Measurements from ENCODE around the gene HDAC4. TPM values are rescaled to one million over a fixed set of nuclear protein-coding genes. Genes with fewer than 3 reads are reported as not detected.
A peak's percentile ranks its signal among the peaks of the same experiment; 100 is the strongest.

HDAC4 gene
- total RNA-seq, 2 donors from 2014 or later, result 22.3 to 48.6 TPM

- DNase-seq (ENCODE audit: low spot score) (peak; percentile 16), ATAC-seq (no peak)
- Mint-ChIP-seq H3K9me3 (no peaks in the 10 kb centered on the region), H3K4me1 (ENCODE audit: low read depth in 2 of 2) (no peaks in the 10 kb centered on the region), H3K27ac (no peak overlapping the region), H3K36me3 (no peaks in the 10 kb centered on the region), H3K27me3 (peaks cover 0 to 4% of the 10 kb centered on the region in 2 donors), H3K4me3 (no peak overlapping the region)
Observed at GRCh38 chr2:239021651-239022436, 379.0 kb downstream of the HDAC4 start.

- DNase-seq (ENCODE audit: low spot score), result peak; percentile 5
- no peaks in the 10 kb centered on the region for H3K36me3 Mint-ChIP-seq
- no peak overlapping the region for H3K4me3 Mint-ChIP-seq
- H3K27ac Mint-ChIP-seq, result no peak overlapping the region
- no peak for ATAC-seq
- H3K9me3 Mint-ChIP-seq, result no peaks in the 10 kb centered on the region
- peaks cover under 1 to 4% of the 10 kb centered on the region in 2 donors for H3K27me3 Mint-ChIP-seq
- H3K4me1 Mint-ChIP-seq (ENCODE audit: low read depth in 2 of 2), result no peaks in the 10 kb centered on the region
Observed at GRCh38 chr2:239021224-239021623, 379.6 kb downstream of the HDAC4 start.

GRCh38 chr2:239020541-239021041, 380.2 kb downstream of the HDAC4 start:
- DNase-seq (ENCODE audit: low spot score) (peak; percentile 49), ATAC-seq (no peak)
- Mint-ChIP-seq H3K4me3 (no peak overlapping the region), H3K9me3 (no peaks in the 10 kb centered on the region), H3K27ac (no peak overlapping the region), H3K4me1 (ENCODE audit: low read depth in 2 of 2) (no peaks in the 10 kb centered on the region), H3K36me3 (no peaks in the 10 kb centered on the region), H3K27me3 (peaks cover 4 to 6% of the 10 kb centered on the region in 2 donors)

DNA sequence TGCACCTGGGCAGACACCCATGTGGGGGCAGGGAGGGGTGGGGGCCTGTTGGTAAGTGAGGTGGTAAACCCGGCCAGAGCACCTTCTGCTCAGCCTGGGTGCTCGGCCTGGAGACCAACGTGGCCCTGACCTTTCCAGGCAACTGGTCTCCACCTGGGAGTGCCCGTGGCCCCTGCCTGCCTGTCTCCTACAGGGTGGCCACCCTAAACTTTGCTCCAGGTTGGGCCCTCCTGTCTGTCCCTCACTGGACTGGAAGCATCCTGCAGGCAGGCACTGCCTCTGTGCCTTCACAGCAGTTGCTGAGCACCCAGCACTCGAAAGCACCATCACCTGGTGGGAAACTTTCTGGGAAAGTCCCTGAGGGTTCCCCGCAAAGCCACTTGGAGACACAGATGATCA, 381.6 kb downstream of the HDAC4 start:
- no peaks in the 10 kb centered on the region for H3K9me3 Mint-ChIP-seq
- no peaks in the 10 kb centered on the region for H3K36me3 Mint-ChIP-seq
- no peaks in the 10 kb centered on the region for H3K4me1 Mint-ChIP-seq (ENCODE audit: low read depth in 2 of 2)
- H3K4me3 Mint-ChIP-seq, result no peak overlapping the region
- ATAC-seq (no peak), DNase-seq (ENCODE audit: low spot score) (no peak)
- no peak overlapping the region for H3K27ac Mint-ChIP-seq
- H3K27me3 Mint-ChIP-seq, result peaks cover 4 to 6% of the 10 kb centered on the region in 2 donors

DNA sequence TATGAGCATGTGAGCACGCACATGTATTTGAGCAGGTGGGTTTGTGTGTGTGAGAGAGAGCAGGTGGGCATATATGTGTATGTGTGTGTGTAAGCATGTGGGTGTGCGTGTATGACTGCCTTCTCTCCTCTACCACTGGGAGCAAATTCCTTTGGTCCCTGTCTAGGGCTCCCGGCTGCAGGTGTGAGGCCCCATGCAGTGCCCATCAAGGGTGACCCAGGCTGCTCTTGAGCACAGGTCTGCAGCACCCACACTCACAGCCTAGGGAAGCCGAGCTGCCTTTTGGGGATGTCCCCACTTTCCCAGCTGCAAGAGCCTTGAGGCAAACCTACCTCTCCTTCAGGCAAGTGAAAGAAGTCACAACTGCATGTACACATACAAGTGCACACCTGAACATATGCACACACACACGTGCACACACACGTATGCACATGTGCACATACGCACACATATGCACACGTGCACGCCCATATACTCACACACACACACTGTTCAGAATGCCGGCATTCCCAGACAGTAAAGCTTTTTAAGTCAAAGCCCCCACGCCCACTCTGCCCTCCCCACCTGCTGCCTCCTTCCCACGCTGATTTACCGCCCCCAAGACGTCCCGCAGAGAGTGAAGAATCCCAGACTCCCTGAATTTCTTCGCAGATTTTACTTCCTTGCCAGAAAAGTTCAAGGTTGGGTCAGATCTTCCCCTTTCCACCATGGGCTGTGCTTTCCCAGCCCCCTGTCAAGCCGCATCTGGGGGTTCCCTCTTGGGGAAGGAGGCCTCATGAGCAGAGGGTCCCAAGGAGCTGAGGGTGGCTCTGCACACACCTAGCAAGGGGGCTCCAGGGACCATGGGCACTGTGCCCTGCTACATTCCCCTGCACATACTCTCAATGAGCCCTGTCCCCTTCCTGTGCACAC, 382.3 kb downstream of the HDAC4 start:
- Mint-ChIP-seq H3K36me3 (no peaks in the 10 kb centered on the region), H3K4me1 (ENCODE audit: low read depth in 2 of 2) (no peaks in the 10 kb centered on the region), H3K27ac (no peak overlapping the region), H3K27me3 (peaks cover 4 to 6% of the 10 kb centered on the region in 2 donors), H3K4me3 (no peak overlapping the region), H3K9me3 (no peaks in the 10 kb centered on the region)
- ATAC-seq (no peak), DNase-seq (ENCODE audit: low spot score) (no peak)

DNA sequence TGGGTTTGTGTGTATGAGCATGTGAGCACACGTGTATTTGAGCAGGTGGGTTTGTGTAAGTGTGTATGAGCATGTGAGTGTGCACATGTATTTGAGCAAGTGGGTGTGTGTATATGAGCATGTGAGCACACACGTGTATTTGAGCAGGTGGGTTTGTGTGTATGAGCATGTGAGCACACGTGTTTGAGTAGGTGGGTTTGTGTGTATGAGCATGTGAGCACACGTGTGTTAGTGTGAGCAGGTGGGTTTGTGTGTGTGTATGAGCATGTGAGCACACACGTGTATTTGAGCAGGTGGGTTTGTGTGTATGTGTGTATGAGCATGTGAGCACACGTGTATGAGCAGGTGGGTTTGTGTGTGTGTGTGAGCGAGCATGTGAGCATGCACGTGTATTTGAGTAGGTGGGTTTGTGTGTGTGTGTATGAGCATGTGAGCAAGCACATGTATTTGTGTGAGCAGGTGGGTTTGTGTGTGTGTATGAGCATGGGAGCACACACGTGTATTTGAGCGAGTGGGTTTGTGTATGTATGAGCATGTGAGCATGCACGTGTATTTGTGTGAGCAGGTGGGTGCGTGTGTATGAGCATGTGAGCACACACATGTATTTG, 383.2 kb downstream of the HDAC4 start:
- no peaks in the 10 kb centered on the region for H3K9me3 Mint-ChIP-seq
- H3K4me1 Mint-ChIP-seq (ENCODE audit: low read depth in 2 of 2), result no peaks in the 10 kb centered on the region
- no peak for ATAC-seq
- no peak overlapping the region for H3K27ac Mint-ChIP-seq
- no peak for DNase-seq (ENCODE audit: low spot score)
- no peak overlapping the region for H3K4me3 Mint-ChIP-seq
- H3K27me3 Mint-ChIP-seq, result peaks cover 7 to 10% of the 10 kb centered on the region in 2 donors
- H3K36me3 Mint-ChIP-seq, result no peaks in the 10 kb centered on the region

- peaks cover 8 to 13% of the 10 kb centered on the region in 2 donors for H3K27me3 Mint-ChIP-seq
- H3K27ac Mint-ChIP-seq, result no peak overlapping the region
- H3K4me3 Mint-ChIP-seq, result no peak overlapping the region
- ATAC-seq, result no peak
- no peaks in the 10 kb centered on the region for H3K9me3 Mint-ChIP-seq
- DNase-seq (ENCODE audit: low spot score), result peak; percentile 13
- no peaks in the 10 kb centered on the region for H3K4me1 Mint-ChIP-seq (ENCODE audit: low read depth in 2 of 2)
- no peaks in the 10 kb centered on the region for H3K36me3 Mint-ChIP-seq
Observed at GRCh38 chr2:239015901-239016675, 384.7 kb downstream of the HDAC4 start.

GRCh38 chr2:239015218-239015900, 385.5 kb downstream of the HDAC4 start:
- DNase-seq (ENCODE audit: low spot score) (peak; percentile 56), ATAC-seq (no peak)

DNA sequence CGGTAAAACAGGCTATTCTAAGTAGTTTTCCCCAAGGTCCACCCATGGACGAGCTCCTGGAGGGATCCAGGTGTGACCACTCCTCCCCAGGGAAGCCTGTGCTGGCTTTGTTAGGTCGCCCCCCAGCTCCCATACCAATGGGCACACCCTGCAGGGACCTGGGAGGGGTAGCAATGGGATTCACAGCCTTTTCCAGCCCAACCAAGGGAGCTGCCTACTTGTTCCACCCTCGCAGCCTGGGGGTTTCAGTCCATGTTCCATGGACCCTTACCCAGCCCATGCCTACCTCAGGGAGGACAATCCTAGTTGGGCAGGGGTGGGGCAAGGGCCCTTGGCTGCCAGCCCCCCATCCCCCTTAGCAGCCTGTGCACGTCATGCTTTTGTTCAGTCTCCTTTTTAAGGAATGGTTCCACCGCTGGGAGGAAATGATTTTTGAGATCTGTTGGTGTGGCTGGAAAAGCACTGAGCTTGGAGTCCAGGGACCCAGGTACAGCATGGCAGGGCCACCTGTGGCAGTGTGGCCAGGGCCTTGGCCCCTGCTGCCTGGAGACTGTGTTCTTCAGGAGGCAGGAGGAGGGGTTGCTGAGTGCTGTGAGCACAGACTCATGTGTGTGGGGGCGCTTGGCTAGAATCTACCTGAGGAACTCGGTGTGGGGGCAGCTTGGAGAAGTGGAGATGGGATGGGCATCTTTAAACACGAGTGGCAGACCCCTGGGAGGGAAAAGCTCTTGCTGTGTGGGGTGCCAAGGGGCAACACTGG, 386.2 kb downstream of the HDAC4 start:
- DNase-seq (ENCODE audit: low spot score), result peak; percentile 49
- H3K4me3 Mint-ChIP-seq, result no peak overlapping the region

More at GRCh38 chr2:239015218-239015900, 385.5 kb downstream of the HDAC4 start:
- peaks cover 8 to 13% of the 10 kb centered on the region in 2 donors for H3K27me3 Mint-ChIP-seq
- no peak overlapping the region for H3K27ac Mint-ChIP-seq
- no peaks in the 10 kb centered on the region for H3K4me1 Mint-ChIP-seq (ENCODE audit: low read depth in 2 of 2)
- no peak overlapping the region for H3K4me3 Mint-ChIP-seq
- H3K9me3 Mint-ChIP-seq, result no peaks in the 10 kb centered on the region
- H3K36me3 Mint-ChIP-seq, result no peaks in the 10 kb centered on the region

GRCh38 chr2:239013678-239013976, 387.2 kb downstream of the HDAC4 start:
- H3K4me1 Mint-ChIP-seq (ENCODE audit: low read depth in 2 of 2), result no peaks in the 10 kb centered on the region
- H3K9me3 Mint-ChIP-seq, result no peaks in the 10 kb centered on the region
- no peak for DNase-seq (ENCODE audit: low spot score)
- H3K4me3 Mint-ChIP-seq, result no peak overlapping the region
- H3K27me3 Mint-ChIP-seq, result peaks cover 9 to 16% of the 10 kb centered on the region in 2 donors
- no peak for ATAC-seq
- H3K36me3 Mint-ChIP-seq, result no peaks in the 10 kb centered on the region
- no peak overlapping the region for H3K27ac Mint-ChIP-seq

More for the DNA sequence above, 386.2 kb downstream of the HDAC4 start:
- no peak for ATAC-seq
- no peaks in the 10 kb centered on the region for H3K36me3 Mint-ChIP-seq
- H3K9me3 Mint-ChIP-seq, result no peaks in the 10 kb centered on the region
- H3K27me3 Mint-ChIP-seq, result peaks cover 4 to 13% of the 10 kb centered on the region in 2 donors
- no peaks in the 10 kb centered on the region for H3K4me1 Mint-ChIP-seq (ENCODE audit: low read depth in 2 of 2)
- H3K27ac Mint-ChIP-seq, result no peak overlapping the region

DNA sequence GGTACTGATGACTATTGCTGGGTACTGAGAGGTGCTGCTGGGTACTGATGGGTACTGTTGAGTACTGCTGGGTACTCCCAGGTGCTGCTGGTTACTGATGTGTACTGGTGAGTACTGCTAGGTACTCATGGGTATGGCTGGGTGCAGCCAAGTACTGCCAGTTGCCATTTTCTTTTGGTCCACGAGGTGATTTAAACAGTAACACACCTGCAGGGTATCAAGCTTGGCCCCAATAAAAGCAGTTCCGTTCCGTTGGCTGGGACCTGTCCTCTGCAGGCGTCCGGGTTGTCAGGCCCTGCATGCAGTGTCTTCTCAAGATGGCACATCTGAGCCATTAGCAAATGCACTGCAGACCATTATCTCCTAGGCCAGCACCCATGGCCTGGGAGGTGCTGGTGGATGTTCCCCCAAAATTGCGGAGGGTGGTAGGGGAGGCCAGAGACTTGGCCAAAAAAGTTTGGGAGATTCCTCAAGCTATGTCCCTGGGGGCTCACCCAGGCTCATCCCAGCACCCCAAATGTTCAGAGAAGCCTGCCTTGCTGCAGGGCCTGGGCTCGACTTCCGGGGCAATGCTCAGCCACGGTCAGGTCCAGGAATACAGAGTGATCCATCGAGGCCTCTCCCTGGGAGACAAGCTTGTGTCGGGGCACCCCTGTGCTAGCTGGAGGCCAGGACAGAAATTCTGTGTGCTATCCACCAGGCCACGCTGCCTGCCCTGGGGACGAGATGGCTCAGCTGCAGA, 387.7 kb downstream of the HDAC4 start:
- Mint-ChIP-seq H3K27me3 (peaks cover 11 to 22% of the 10 kb centered on the region in 2 donors), H3K4me3 (no peak overlapping the region), H3K4me1 (ENCODE audit: low read depth in 2 of 2) (no peaks in the 10 kb centered on the region), H3K36me3 (no peaks in the 10 kb centered on the region), H3K9me3 (no peaks in the 10 kb centered on the region), H3K27ac (no peak overlapping the region)
- DNase-seq (ENCODE audit: low spot score) (peak; percentile 29), ATAC-seq (peak in 1 of 2 donors; percentile 37)

DNA sequence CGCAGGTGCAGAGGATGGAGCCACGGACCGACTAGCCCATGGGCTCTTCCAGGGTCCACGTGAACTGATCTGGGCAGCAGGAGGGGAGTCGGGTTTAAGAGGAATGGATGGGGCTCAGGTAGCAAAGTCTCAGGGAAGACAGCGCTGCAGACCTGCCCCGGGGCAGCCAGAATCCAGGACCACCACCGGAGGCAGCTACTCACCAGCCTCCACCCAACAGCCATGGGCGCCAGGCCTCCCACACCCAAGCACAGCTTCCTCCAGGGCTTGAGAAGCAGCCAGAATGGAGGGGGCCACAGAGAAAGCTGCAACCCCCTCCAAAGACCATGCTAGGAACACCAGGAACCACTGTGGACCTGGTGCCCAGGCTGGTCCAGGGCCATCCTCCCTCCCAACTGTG, 388.6 kb downstream of the HDAC4 start:
- Mint-ChIP-seq H3K9me3 (no peaks in the 10 kb centered on the region), H3K36me3 (no peaks in the 10 kb centered on the region), H3K27me3 (peaks cover 13 to 24% of the 10 kb centered on the region in 2 donors), H3K27ac (no peak overlapping the region), H3K4me3 (no peak overlapping the region), H3K4me1 (ENCODE audit: low read depth in 2 of 2) (no peaks in the 10 kb centered on the region)
- peak; percentile 37 for DNase-seq (ENCODE audit: low spot score)
- ATAC-seq, result peak in 1 of 2 donors; percentile 3
